A673 (cell line): ENCODE measurements around the gene NOTCH3.

Source experiments
- EZH2 ChIP-seq: fragments of 200-600 bp; sonication (generic); IDR thresholded peaks from 2 replicates; pipeline ENCODE4 v1.6.1; 2017; ENCODE audit warnings: borderline replicate concordance, low read depth, mild to moderate bottlenecking, mixed read lengths, antibody characterized with exemption, low read length; ENCODE audit not compliant: poor library complexity, severe bottlenecking
- TF ChIP-seq, protein P1 (sequence below): fragments of 300-800, 200-600 bp; sonication (generic); conservative IDR thresholded peaks from 2 replicates; pipeline ENCODE4 v1.5.1; 2017; ENCODE audit warnings: low read depth, mild to moderate bottlenecking, antibody characterized with exemption, low read length, moderate library complexity, mixed read lengths

DNA sequence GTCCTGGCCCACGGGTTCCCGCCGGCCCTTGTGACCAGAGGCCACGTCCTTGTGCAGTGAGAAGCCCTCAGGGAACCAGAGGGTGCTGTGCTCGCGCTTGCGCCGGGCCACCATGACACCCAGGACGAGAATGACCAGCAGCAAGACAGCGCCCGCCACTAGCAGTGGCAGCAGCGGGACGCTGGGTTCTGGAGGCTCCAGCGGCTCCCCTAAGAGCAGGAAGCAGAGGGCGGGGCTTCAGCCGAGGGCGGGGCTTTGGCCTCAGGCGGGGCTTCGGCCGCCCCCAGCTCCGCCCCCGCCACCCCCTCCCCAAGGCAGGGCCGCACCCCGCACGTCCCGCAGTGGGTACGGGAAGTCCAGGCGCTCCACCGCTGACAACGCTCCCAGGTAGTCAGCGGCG lies 30.4 kb downstream of the NOTCH3 start:
- TF ChIP-seq, protein P1, sequence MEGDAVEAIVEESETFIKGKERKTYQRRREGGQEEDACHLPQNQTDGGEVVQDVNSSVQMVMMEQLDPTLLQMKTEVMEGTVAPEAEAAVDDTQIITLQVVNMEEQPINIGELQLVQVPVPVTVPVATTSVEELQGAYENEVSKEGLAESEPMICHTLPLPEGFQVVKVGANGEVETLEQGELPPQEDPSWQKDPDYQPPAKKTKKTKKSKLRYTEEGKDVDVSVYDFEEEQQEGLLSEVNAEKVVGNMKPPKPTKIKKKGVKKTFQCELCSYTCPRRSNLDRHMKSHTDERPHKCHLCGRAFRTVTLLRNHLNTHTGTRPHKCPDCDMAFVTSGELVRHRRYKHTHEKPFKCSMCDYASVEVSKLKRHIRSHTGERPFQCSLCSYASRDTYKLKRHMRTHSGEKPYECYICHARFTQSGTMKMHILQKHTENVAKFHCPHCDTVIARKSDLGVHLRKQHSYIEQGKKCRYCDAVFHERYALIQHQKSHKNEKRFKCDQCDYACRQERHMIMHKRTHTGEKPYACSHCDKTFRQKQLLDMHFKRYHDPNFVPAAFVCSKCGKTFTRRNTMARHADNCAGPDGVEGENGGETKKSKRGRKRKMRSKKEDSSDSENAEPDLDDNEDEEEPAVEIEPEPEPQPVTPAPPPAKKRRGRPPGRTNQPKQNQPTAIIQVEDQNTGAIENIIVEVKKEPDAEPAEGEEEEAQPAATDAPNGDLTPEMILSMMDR = no peak
- TF ChIP-seq EZH2 = no peak
